HEK293 (cell line): ENCODE results near the gene TGFBI.

ENCODE experiments used
- CTCF ChIA-PET: fragments of 350-600 bp; formaldehyde crosslinking; extraction: SDS; loops from one replicate; lab custom pipeline; 2021; ENCODE audit warnings: antibody characterized with exemption; lab: Yijun Ruan, JAX
- POLR2A ChIA-PET: fragments of 300-600 bp; formaldehyde crosslinking; extraction: SDS; loops from one replicate; lab custom pipeline; 2020; ENCODE audit warnings: antibody characterized with exemption, inconsistent platforms; lab: Yijun Ruan, JAX
- H3K27ac ChIP-seq: fragments of 200-500 bp; sonication (Bioruptor generic); 2 replicates; pipeline ENCODE4 v1.5.1; 2014; ENCODE audit warnings: low read depth, low read length, control low read depth, inconsistent platforms; ENCODE audit errors: extremely low read depth
- H3K36me3 ChIP-seq, 2 experiments: fragments of 200-500 bp in 1 of 2; sonication (Bioruptor generic) in 1 of 2; 1 replicate in 1 of 2; 2 replicates in 1 of 2; pipeline ENCODE4 v1.5.1; 2014 to 2017; ENCODE audit warnings: inconsistent platforms in 2 of 2, low read length in 2 of 2; ENCODE audit not compliant: control insufficient read depth in 2 of 2, insufficient read depth in 1 of 2
- H3K4me1 ChIP-seq: fragments of 200-500 bp; sonication (Bioruptor generic); 2 replicates; pipeline ENCODE4 v1.5.1; 2014; ENCODE audit warnings: mild to moderate bottlenecking, low read length, inconsistent platforms; ENCODE audit not compliant: control insufficient read depth, insufficient read depth
- H3K4me3 ChIP-seq: 2 replicates; pipeline ENCODE4 v1.5.1; 2011; ENCODE audit warnings: low read depth, mild to moderate bottlenecking, control low read depth, low read length, moderate library complexity
- H3K9me3 ChIP-seq: fragments of 200-500 bp; sonication (Bioruptor generic); 2 replicates; pipeline ENCODE4 v1.5.1; 2014; ENCODE audit warnings: low read depth, low read length, inconsistent platforms; ENCODE audit not compliant: control insufficient read depth, insufficient read depth
- GLIS1 ChIP-seq: fragments of 450-650 bp; formaldehyde crosslinking; IDR thresholded peaks from 2 replicates; pipeline ENCODE4 v1.5.1; 2016; ENCODE audit warnings: missing biosample characterization, missing genetic modification characterization
- MEIS1 ChIP-seq: sonication (generic); formaldehyde crosslinking; IDR thresholded peaks from 2 replicates; pipeline ENCODE4 v1.8.1; 2022; ENCODE audit warnings: missing genetic modification reagents, mild to moderate bottlenecking, borderline replicate concordance
- MZF1 ChIP-seq: fragments of 450-650 bp; formaldehyde crosslinking; IDR thresholded peaks from 2 replicates; pipeline ENCODE4 v1.5.1; 2017; ENCODE audit warnings: missing biosample characterization, missing genetic modification characterization, borderline replicate concordance
- PRDM10 ChIP-seq: fragments of 450-650 bp; formaldehyde crosslinking; IDR thresholded peaks from 2 replicates; pipeline ENCODE4 v1.5.1; 2016; ENCODE audit warnings: missing biosample characterization, missing genetic modification characterization
- SCRT1 ChIP-seq: fragments of 450-650 bp; formaldehyde crosslinking; IDR thresholded peaks from 2 replicates; pipeline ENCODE4 v1.5.1; 2016; ENCODE audit warnings: missing biosample characterization, missing genetic modification characterization, borderline replicate concordance
- ZBTB1 ChIP-seq: fragments of 450-650 bp; formaldehyde crosslinking; IDR thresholded peaks from 2 replicates; pipeline ENCODE4 v1.5.1; 2016; ENCODE audit warnings: missing biosample characterization, missing genetic modification characterization
- ZBTB48 ChIP-seq: fragments of 450-650 bp; formaldehyde crosslinking; IDR thresholded peaks from 2 replicates; pipeline ENCODE4 v1.5.1; 2016; ENCODE audit warnings: missing biosample characterization, missing genetic modification characterization
- ZIC2 ChIP-seq: fragments of 450-650 bp; formaldehyde crosslinking; IDR thresholded peaks from 2 replicates; pipeline ENCODE4 v1.5.1; 2016; ENCODE audit warnings: missing biosample characterization, missing genetic modification characterization
- ZNF148 ChIP-seq: fragments of 450-650 bp; formaldehyde crosslinking; IDR thresholded peaks from 2 replicates; pipeline ENCODE4 v1.5.0; 2017; ENCODE audit warnings: missing biosample characterization, missing genetic modification characterization, borderline replicate concordance
- ZNF404 ChIP-seq: fragments of 450-650 bp; formaldehyde crosslinking; IDR thresholded peaks from 2 replicates; pipeline ENCODE4 v1.5.1; 2017; ENCODE audit warnings: missing biosample characterization, missing genetic modification characterization
- ZNF501 ChIP-seq: fragments of 450-650 bp; formaldehyde crosslinking; IDR thresholded peaks from 2 replicates; pipeline ENCODE4 v1.5.1; 2016; ENCODE audit warnings: missing biosample characterization, missing genetic modification characterization
- ZNF707 ChIP-seq: fragments of 450-650 bp; formaldehyde crosslinking; IDR thresholded peaks from 2 replicates; pipeline ENCODE4 v1.5.1; 2016; ENCODE audit warnings: missing biosample characterization, missing genetic modification characterization
- ZNF830 ChIP-seq: fragments of 450-650 bp; IDR thresholded peaks from 2 replicates; pipeline ENCODE4 v1.5.0; 2018; ENCODE audit warnings: missing biosample characterization, missing genetic modification characterization, low read depth, mild to moderate bottlenecking, moderate library complexity
- TF ChIP-seq, protein P1 (sequence below): fragments of 450-650 bp; formaldehyde crosslinking; IDR thresholded peaks from 2 replicates; pipeline ENCODE4 v1.5.1; 2017; ENCODE audit warnings: missing biosample characterization, missing genetic modification characterization
- TF ChIP-seq, protein P2 (sequence below): sonication (generic); formaldehyde crosslinking; IDR thresholded peaks from 2 replicates; pipeline ENCODE4 v1.8.1; 2022; ENCODE audit warnings: mild to moderate bottlenecking, moderate library complexity, missing genetic modification reagents
- TF ChIP-seq, protein P3 (sequence below): fragments of 450-650 bp; formaldehyde crosslinking; IDR thresholded peaks from 2 replicates; pipeline ENCODE4 v1.5.1; 2016; ENCODE audit warnings: missing biosample characterization, missing genetic modification characterization
- TF ChIP-seq, protein P4 (sequence below): fragments of 450-650 bp; formaldehyde crosslinking; IDR thresholded peaks from 2 replicates; pipeline ENCODE4 v1.5.1; 2017; ENCODE audit warnings: missing biosample characterization, missing genetic modification characterization

TGFBI gene

DNA sequence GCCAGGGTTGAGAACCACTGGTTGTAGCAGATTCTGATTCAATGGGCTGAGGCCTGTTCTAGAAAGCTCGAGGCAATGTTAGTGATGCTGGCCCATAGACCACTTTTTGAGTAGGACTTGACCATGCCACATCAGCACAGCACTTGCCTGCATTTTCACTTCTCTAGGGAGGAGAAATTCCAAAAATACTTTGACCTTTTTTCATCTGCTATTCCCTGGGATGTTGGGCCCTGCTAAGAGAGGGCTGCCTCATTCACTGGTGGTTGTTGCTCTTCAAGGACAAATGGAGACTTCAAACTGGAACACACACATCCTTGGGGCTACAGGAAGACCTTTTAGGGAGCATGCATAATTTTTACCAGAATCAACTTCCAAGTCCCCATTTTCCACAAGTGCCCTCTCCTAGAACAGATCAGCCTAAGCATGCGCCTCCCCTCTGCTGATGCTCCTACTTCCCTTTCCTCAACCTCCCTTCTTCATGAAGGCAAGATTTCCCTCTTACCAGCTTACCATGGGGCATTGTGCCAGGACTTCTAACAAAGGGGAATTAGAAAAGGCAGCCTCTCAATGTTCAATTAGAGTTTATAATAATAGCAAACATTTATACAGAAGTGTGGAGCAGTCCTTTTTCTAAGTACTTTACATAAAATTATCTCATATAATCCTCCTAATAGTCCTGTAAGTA lies 12.7 kb upstream of the TGFBI start (continued):
- TF ChIP-seq ZNF148, result no peak
- TF ChIP-seq, protein P1, sequence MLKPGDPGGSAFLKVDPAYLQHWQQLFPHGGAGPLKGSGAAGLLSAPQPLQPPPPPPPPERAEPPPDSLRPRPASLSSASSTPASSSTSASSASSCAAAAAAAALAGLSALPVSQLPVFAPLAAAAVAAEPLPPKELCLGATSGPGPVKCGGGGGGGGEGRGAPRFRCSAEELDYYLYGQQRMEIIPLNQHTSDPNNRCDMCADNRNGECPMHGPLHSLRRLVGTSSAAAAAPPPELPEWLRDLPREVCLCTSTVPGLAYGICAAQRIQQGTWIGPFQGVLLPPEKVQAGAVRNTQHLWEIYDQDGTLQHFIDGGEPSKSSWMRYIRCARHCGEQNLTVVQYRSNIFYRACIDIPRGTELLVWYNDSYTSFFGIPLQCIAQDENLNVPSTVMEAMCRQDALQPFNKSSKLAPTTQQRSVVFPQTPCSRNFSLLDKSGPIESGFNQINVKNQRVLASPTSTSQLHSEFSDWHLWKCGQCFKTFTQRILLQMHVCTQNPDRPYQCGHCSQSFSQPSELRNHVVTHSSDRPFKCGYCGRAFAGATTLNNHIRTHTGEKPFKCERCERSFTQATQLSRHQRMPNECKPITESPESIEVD (tag by site-specific recombination), result no peak
- TF ChIP-seq ZBTB1 (tag by site-specific recombination), result no peak

DNA sequence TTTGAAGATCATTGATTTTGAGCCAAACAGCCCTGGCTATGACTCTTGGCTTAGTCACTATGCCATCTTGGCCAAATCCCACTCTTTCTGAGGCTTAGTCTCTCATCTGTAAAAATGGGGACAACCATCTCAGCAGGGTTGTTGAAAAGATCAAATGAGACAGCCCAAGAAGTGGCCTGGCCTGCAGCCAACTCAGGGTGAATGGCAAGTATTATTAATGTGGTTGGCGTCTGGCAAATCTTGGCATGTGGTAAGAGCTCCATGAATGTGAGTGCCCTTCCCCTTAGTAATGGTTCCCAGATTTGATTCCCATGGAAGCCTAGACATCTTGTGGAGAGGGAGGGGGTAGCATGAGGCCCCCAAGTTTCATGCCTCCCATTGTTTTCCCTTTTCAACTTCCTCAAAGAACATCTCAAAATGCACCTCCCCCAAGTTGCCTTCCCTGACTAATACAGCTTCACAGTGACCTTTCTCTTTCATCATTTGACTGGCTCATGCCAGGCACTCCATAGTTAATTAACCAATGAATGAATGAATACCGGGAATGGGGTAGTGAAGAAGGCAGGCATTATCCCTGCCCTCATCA lies 11.8 kb upstream of the TGFBI start:
- peak; percentile 15; the same call in 1 of the 2 replicates for TF ChIP-seq ZIC2 (tag by site-specific recombination)
- TF ChIP-seq MEIS1 (CRISPR knock-in tag), result no peak
- TF ChIP-seq, protein P2, sequence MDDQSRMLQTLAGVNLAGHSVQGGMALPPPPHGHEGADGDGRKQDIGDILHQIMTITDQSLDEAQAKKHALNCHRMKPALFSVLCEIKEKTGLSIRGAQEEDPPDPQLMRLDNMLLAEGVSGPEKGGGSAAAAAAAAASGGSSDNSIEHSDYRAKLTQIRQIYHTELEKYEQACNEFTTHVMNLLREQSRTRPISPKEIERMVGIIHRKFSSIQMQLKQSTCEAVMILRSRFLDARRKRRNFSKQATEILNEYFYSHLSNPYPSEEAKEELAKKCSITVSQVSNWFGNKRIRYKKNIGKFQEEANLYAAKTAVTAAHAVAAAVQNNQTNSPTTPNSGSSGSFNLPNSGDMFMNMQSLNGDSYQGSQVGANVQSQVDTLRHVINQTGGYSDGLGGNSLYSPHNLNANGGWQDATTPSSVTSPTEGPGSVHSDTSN (CRISPR knock-in tag), result no peak
- TF ChIP-seq ZNF404 (tag by site-specific recombination), result no peak
- TF ChIP-seq MZF1 (tag by site-specific recombination), result no peak
- TF ChIP-seq SCRT1, result no peak
- peak; percentile 81 for TF ChIP-seq PRDM10 (tag by site-specific recombination)
- TF ChIP-seq ZNF830 (tag by site-specific recombination), result no peak
- TF ChIP-seq ZNF501 (tag by site-specific recombination), result no peak
- TF ChIP-seq, protein P3, sequence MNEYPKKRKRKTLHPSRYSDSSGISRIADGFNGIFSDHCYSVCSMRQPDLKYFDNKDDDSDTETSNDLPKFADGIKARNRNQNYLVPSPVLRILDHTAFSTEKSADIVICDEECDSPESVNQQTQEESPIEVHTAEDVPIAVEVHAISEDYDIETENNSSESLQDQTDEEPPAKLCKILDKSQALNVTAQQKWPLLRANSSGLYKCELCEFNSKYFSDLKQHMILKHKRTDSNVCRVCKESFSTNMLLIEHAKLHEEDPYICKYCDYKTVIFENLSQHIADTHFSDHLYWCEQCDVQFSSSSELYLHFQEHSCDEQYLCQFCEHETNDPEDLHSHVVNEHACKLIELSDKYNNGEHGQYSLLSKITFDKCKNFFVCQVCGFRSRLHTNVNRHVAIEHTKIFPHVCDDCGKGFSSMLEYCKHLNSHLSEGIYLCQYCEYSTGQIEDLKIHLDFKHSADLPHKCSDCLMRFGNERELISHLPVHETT (tag by site-specific recombination), result no peak
- TF ChIP-seq GLIS1 (tag by site-specific recombination), result peak; percentile 24; the same call in 1 of the 2 replicates
- TF ChIP-seq ZBTB48 (tag by site-specific recombination), result no peak
- TF ChIP-seq ZNF707 (tag by site-specific recombination), result no peak
- TF ChIP-seq, protein P4, sequence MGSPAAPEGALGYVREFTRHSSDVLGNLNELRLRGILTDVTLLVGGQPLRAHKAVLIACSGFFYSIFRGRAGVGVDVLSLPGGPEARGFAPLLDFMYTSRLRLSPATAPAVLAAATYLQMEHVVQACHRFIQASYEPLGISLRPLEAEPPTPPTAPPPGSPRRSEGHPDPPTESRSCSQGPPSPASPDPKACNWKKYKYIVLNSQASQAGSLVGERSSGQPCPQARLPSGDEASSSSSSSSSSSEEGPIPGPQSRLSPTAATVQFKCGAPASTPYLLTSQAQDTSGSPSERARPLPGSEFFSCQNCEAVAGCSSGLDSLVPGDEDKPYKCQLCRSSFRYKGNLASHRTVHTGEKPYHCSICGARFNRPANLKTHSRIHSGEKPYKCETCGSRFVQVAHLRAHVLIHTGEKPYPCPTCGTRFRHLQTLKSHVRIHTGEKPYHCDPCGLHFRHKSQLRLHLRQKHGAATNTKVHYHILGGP (tag by site-specific recombination), result no peak
- H3K4me1 ChIP-seq, result peaks cover 27% of the 10 kb centered on the region
- H3K36me3 ChIP-seq, result no peaks in the 10 kb centered on the region
- CTCF ChIA-PET, result no interaction called here
- no peak overlapping the region for H3K4me3 ChIP-seq
- POLR2A ChIA-PET, result no interaction called here
- H3K9me3 ChIP-seq, result no peaks in the 10 kb centered on the region
- no peak overlapping the region for H3K27ac ChIP-seq
